Measurements from ENCODE around the gene ELMO1.

DNA sequence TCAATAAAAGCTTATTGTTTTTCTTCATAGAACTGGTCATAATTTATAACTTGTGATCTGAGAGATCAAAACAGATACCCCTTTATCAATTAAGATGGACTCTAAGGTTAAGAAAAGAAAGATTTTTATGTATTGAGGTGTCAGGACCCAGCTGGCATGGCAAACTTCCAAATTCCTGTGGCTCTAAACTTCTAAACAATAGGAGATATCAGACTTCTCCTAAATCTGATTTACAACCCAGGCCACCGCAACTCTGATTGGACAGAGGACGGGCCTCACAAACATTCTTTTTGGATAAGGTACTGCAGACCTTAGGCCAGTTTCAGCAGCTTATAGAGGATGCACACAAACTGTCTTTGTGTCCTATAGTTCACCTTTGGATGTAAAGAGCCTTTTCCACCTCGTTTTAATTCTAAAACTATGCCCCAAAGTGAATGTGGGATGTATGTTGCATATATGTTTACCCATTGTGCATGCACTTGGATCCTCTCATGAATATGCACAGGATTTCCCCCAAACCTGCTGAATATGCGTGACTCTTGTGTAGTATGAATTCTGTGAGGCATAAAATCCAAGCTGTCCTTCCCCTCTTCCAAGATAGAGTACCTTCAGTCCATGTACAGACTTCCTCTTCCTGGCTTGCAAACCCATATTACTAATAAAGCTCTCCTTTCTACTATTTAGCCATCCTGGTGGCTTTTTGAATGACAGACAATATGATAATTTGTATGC, 69.0 kb downstream of the ELMO1 start:
- TF ChIP-seq, protein P1, sequence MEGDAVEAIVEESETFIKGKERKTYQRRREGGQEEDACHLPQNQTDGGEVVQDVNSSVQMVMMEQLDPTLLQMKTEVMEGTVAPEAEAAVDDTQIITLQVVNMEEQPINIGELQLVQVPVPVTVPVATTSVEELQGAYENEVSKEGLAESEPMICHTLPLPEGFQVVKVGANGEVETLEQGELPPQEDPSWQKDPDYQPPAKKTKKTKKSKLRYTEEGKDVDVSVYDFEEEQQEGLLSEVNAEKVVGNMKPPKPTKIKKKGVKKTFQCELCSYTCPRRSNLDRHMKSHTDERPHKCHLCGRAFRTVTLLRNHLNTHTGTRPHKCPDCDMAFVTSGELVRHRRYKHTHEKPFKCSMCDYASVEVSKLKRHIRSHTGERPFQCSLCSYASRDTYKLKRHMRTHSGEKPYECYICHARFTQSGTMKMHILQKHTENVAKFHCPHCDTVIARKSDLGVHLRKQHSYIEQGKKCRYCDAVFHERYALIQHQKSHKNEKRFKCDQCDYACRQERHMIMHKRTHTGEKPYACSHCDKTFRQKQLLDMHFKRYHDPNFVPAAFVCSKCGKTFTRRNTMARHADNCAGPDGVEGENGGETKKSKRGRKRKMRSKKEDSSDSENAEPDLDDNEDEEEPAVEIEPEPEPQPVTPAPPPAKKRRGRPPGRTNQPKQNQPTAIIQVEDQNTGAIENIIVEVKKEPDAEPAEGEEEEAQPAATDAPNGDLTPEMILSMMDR (IDR thresholded peaks at IDR 0.05) = no peak
- TF ChIP-seq POLR2A (IDR thresholded peaks at IDR 0.05) (no peak), EP300 (IDR thresholded peaks at IDR 0.05; ENCODE audit: low read depth) (no peak), POLR2AphosphoS5 (IDR thresholded peaks at IDR 0.05) (no peak)

Measured in transverse colon (tissue), 4 donors.